GM13976 (cell line): ENCODE data around the gene SYNGR3.
"Not testable (repeated sequence)": the region's sequence is repeated elsewhere in the genome, so short reads cannot be mapped to it uniquely, and the experiment has no call there.

Experiments
- DNase-seq: peaks from one replicate; pipeline ENCODE4 v3.0.0; 2012; ENCODE audit warnings: low spot score
- CTCF ChIP-seq: IDR thresholded peaks from 2 replicates; pipeline ENCODE4 v1.5.1; 2012; ENCODE audit warnings: borderline replicate concordance, mild to moderate bottlenecking; ENCODE audit not compliant: insufficient read depth; ENCODE audit errors: extremely low read depth, missing control alignments, control extremely low read depth
- in situ Hi-C: fragments of 300-500 bp; cut with MboI; formaldehyde crosslinking; loops from one replicate; pipeline ENCODE4 v1.12.0; 2022; ENCODE audit warnings: low sequenced_read_pairs, mixed read lengths, inconsistent platforms; ENCODE audit not compliant: unreplicated experiment

Gene SYNGR3

DNA sequence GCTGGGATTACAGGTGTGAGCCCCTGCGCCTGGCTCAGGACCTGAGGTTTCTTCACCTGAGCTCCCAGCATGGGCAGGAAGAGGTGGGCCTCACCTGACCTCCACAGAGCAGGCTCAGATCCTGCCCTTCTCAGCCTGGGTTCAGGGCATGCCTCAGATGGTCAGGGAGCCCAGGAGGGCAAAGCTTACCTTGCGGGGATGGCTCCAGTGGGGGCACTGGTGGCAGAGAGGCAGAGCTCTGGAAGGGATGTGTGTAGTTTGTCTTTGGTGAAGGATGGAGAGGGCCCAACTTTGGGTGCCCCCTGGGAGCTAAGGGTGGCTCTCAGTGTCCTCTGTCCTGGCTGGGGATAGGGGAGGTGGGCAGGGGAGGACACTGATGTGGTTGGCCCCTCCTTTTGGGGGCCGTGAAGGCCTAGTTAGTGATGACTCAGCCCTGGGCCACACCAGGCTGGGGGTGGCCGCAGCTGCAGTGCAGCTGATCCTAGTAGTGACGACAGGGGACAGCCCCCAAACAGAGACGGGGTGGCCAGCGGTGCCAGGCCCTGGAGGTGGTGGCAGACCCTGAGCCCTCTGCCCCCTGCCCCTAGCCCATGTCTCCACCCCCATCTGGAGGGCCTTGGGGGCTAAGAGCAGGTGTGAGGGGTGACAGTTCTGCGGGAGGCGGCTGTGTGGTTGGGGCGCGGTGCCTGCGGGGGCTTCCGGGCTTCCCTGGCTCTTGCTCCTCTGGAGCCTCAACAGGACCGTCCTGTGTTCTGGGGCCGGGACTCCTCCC is 42.7 kb downstream of the SYNGR3 start:
- DNase-seq = no peak
- no peak for TF ChIP-seq CTCF
- in situ Hi-C loops = no loop called here

GRCh38 chr16:2033057-2033908 is 43.5 kb downstream of the SYNGR3 start:
- in situ Hi-C loops = no loop called here
- DNase-seq = no peak
- TF ChIP-seq CTCF = no peak

- in situ Hi-C loops, DNase-seq: not testable (repeated sequence)
Measured at GRCh38 chr16:2033909-2034695, 44.3 kb downstream of the SYNGR3 start.

- in situ Hi-C loops = no loop called here
- no peak for TF ChIP-seq CTCF
- DNase-seq = no peak
Measured at GRCh38 chr16:2034696-2035430, 45.1 kb downstream of the SYNGR3 start.

DNA sequence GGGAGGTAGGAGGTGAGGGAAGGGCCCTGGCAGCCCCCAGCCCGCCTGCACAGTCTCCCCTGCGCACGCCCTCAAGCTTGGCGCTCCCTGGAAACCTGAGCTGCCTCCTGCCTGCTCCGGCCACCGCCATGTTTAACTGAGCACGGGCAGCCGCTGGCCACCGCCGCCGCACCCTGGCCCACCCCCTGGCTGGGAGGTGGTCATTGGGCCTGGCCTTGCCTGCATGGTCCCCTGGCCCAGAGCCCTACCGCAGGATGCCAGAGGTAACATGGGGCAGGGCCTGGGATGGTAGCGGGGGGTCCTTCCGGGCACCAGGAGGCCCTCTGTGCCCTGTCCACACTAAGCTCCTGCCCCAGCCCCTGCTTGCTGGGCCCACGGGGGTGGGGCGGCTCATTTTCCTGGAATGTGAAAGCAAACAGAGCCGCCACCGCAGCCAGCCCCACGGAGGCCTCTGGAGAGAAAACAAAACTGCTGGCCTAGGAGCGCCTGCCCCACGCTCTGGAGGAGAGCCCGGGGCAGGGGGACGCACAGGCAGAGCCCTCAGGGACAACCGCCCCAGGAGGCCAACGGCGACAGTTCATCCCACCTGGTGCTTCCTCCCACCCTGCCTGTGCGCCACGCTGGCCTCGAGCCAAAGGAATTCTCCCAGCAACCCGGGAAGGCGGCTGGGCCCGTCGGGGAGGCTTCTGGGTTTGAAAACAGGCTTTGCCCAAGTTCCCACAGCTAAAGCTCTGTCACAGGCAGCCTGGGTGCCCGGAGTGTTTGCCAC is 45.8 kb downstream of the SYNGR3 start:
- no peak for DNase-seq
- TF ChIP-seq CTCF = no peak
- in situ Hi-C loops = no loop called here

GRCh38 chr16:2036200-2036966 is 46.6 kb downstream of the SYNGR3 start:
- DNase-seq = no peak
- TF ChIP-seq CTCF = no peak
- in situ Hi-C loops = no loop called here
